GF-D8 (cell line): ENCODE results near the gene CIB4.

ENCODE experiments used
- DNase-seq: peaks from one replicate; lab custom pipeline; 2025; lab: John Stamatoyannopoulos, UW

The CIB4 gene

GRCh38 chr2:26581991-26582842 is 58.9 kb downstream of the CIB4 start:
- DNase-seq = no peak

- DNase-seq = no peak
Measured at GRCh38 chr2:26581266-26581990, 59.7 kb downstream of the CIB4 start.

DNA sequence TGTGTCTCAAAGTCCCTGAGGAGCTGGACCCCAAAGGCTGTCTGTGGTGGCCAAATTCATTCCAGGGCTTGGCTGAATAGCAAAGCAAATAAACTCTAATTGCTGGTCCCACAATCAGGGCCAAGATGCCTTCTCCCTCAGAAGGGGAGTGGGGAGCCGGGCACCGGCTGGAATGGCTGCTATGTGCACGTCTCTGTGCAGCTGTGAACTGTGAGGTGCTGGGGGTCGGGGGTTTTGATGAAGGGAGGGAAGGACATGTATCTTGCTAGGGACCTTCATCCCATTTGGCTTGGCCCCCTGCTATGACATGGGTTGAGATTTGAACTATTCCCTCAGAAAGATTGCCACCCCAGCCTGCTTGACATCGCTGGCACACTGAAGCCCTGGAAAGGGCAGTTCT is 60.4 kb downstream of the CIB4 start:
- no peak for DNase-seq

- DNase-seq = no peak
Measured at GRCh38 chr2:26580151-26580550, 61.0 kb downstream of the CIB4 start.

GRCh38 chr2:26579723-26580040 is 61.5 kb downstream of the CIB4 start:
- DNase-seq = no peak

GRCh38 chr2:26579025-26579722 is 62.0 kb downstream of the CIB4 start:
- DNase-seq = no peak

DNA sequence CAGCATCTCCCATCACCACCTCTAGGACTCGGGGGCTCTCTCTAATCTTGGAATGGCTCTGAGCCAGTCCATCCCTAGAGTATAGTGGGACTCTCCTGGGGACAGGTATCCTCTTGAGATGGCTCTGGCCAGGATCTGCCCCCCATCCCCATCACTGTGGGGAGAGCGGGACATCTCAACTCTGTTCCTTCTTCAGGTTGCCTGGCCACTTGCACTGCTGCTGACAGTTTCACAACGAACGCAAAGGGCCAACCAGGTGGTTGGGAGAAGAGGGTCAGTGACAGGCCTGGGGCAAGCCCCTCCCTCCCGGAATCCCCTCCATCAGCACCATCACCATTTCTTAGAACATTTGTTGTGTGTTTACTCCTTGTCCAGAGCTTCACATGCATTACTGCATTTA is 62.6 kb downstream of the CIB4 start:
- DNase-seq = no peak

DNA sequence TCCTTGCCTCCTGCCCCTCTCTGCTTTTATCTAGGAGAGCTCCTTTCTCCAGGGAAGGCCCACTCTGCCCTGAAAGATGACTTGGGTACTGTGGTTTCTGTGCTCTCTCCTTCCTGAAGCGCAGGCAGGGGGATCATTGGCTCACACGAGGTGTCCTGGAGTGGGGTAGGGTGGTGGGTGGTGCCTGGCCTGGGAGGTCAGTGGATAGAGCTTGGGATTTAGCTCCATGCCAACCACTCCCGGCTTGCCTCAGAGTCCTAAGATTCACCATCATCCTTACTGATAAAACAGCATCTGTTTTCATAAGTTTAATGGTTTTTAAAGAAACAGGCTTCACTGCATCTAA is 63.1 kb downstream of the CIB4 start:
- DNase-seq = no peak

- DNase-seq = no peak
Measured at GRCh38 chr2:26577442-26578112, 63.6 kb downstream of the CIB4 start.

DNA sequence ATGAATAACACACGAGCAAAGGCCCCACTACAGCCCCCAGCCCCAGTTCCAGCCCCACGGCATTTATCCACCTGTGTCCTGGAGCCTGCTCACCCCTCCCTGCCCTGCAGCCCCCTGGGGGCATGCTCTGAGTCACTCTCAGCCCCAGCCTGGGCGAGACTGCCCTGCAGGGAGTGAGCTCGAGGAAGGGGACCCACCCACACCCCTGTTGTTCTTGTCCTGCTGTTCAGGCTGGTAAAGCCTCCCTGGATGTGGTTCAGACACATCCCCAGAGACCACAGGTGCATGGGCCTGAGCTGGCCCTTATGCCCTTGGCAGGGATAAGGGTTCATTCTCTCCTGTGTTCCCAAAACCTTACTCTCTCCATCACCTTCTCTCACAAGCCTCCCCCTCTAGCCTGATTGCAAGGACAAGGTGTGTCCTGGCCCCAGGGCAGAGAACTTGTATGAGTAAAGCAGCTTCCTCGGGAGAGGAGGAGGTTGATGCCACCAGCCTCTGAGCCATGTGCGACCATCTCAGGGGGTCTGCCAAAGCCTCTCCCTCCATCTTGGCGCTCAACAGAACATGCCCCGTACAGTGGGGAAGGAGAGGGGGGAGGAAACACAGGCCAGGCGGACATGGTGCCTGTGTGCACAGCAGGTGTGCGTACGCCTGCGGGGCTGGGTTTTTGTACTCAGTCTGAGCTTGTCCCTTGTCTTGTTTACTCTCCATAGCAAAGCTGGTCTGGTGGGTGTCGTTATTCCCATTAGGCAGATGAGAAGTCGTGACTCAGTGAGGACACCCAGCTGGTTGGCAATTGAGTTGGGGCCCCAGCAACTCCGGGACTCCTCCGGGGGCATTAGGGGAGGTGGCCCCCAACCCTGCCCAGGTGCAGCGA is 64.4 kb downstream of the CIB4 start:
- no peak for DNase-seq

- DNase-seq = no peak
Measured at GRCh38 chr2:26575836-26576564, 65.2 kb downstream of the CIB4 start.

- no peak for DNase-seq
Measured at GRCh38 chr2:26574900-26575560, 66.1 kb downstream of the CIB4 start.

- DNase-seq = no peak
Measured at GRCh38 chr2:26574066-26574899, 66.9 kb downstream of the CIB4 start.

GRCh38 chr2:26573241-26573925 is 67.8 kb downstream of the CIB4 start:
- no peak for DNase-seq

GRCh38 chr2:26572591-26572990 is 68.6 kb downstream of the CIB4 start:
- DNase-seq = no peak

- DNase-seq = no peak
Measured at GRCh38 chr2:26571316-26571715, 69.8 kb downstream of the CIB4 start.

GRCh38 chr2:26570083-26570430 is 71.1 kb downstream of the CIB4 start:
- DNase-seq = no peak

- DNase-seq = no peak
Measured at GRCh38 chr2:26569216-26570082, 71.7 kb downstream of the CIB4 start.
